IPS-20b (cell line): Measurements from ENCODE around the gene ZNF716.
"Not testable (repeated sequence)": the region's sequence is repeated elsewhere in the genome, so short reads cannot be mapped to it uniquely, and the experiment has no call there.

ENCODE experiments used
- H3K27ac ChIP-seq: one replicate; pipeline ENCODE4 v1.5.1; 2013; ENCODE audit warnings: low read length
- H3K27me3 ChIP-seq: 2 replicates; pipeline ENCODE4 v1.6.1; 2013; ENCODE audit warnings: mild to moderate bottlenecking, low read length, inconsistent platforms; ENCODE audit not compliant: insufficient read depth
- H3K36me3 ChIP-seq: 2 replicates; pipeline ENCODE4 v1.6.1; 2013; ENCODE audit warnings: low read depth, mild to moderate bottlenecking, inconsistent platforms, low read length, moderate library complexity; ENCODE audit not compliant: insufficient read depth
- H3K4me1 ChIP-seq: 2 replicates; pipeline ENCODE4 v1.6.1; 2013; ENCODE audit warnings: mild to moderate bottlenecking, control low read depth, inconsistent platforms, low read length, moderate library complexity; ENCODE audit not compliant: insufficient read depth
- H3K4me3 ChIP-seq: 2 replicates; pipeline ENCODE4 v1.5.1; 2013; ENCODE audit warnings: mild to moderate bottlenecking, low read length, inconsistent platforms
- H3K9ac ChIP-seq: 2 replicates; pipeline ENCODE4 v1.6.1; 2013; ENCODE audit warnings: low read depth, mild to moderate bottlenecking, inconsistent platforms, low read length, moderate library complexity
- H3K9me3 ChIP-seq: 2 replicates; pipeline ENCODE4 v1.6.1; 2013; ENCODE audit warnings: mild to moderate bottlenecking, low read depth, low read length, inconsistent platforms; ENCODE audit not compliant: insufficient read depth

The ZNF716 gene

DNA sequence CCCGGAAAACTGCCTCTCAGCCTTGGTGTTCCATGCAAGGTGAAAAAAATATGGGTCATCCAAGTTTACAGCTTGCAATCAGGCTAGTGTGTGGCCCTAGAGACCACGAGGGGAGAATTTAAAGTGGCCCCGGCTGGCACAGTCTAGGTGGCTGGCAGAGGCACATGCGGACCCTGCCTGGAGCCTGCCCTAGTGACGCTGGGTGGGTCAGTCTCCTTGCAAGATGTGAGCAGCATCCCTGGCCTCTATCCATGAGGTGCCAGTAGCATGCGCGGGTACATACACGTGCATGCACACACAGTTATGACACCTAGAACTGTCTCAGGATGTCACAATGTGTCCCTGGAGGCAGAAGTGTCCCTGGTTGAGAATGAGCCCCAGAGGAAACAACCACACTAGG lies 22.4 kb upstream of the ZNF716 start:
- no peak overlapping the region for H3K9ac ChIP-seq
- H3K27me3 ChIP-seq = no peaks in the 10 kb centered on the region
- no peak overlapping the region for H3K4me3 ChIP-seq
- no peaks in the 10 kb centered on the region for H3K4me1 ChIP-seq
- H3K36me3 ChIP-seq = no peaks in the 10 kb centered on the region
- peaks cover 88% of the 10 kb centered on the region for H3K9me3 ChIP-seq
- H3K27ac ChIP-seq = no peak overlapping the region

DNA sequence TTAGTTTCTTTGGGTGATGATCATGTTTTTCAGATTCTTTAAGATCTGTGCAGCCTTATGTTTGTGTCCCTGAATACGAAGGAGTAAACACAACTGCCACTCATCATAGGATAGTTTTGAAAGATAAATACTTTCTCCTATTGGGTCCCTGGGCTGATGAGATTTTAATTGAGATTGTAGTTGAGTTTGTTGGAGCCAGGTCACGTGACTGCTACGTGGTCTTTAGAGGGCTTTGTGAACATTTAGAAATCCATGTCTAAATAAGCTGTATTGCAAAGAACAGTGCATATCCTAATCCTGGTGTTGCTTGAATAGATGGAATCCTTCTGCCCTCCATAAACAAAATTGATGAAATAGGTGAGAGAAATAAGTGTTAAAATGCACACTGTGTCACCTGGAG lies 17.4 kb upstream of the ZNF716 start:
- Histone ChIP-seq H3K27ac (no peak overlapping the region), H3K4me3 (no peak overlapping the region), H3K9ac (no peak overlapping the region), H3K36me3 (no peaks in the 10 kb centered on the region), H3K4me1 (no peaks in the 10 kb centered on the region), H3K9me3 (peaks cover 93% of the 10 kb centered on the region), H3K27me3 (no peaks in the 10 kb centered on the region)

DNA sequence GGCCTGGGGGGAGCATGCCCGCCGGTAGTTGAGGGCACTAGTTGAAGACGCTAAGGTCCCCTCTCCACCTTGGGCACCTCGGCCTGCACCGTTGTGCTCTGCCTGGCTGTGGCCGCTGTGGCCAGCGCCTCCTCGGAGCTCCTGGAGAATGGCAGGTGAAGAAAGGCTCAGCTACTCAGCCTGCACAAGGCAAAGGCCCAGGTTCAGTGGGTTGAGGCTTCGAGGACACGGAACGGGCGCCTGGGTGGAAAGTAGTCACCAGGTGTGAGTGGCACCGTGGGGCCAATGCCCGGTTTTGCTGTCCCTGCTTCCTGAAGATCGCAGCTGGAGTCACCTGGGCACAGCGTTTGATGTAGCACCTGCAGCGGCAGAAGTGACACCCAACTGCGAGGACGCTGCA lies 12.4 kb upstream of the ZNF716 start:
- no peaks in the 10 kb centered on the region for H3K4me1 ChIP-seq
- H3K4me3 ChIP-seq = no peak overlapping the region
- H3K27ac ChIP-seq = no peak overlapping the region
- no peaks in the 10 kb centered on the region for H3K27me3 ChIP-seq
- no peaks in the 10 kb centered on the region for H3K36me3 ChIP-seq
- H3K9me3 ChIP-seq = peaks cover 94% of the 10 kb centered on the region
- no peak overlapping the region for H3K9ac ChIP-seq

DNA sequence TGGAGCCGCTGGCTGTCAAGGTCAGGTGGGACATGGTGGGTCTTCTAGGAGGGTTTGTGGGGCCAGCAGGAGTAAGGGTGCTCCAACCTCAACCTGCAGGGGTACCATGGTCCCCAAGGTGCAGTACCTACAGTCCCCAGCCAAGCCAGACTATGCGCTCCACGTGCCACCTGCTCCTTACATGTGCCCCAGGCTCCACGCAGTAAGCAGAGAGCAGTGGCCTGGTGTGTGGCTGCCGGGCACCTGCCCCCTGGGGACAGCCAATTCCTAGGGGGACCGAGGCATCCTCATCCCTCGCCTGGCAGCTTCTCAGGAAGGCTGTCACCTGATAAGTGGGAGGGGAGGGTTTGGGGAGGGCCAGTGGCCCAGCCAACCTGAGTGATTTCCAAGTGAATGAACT lies 11.7 kb upstream of the ZNF716 start:
- no peak overlapping the region for H3K4me3 ChIP-seq
- H3K27ac ChIP-seq = no peak overlapping the region
- peaks cover 94% of the 10 kb centered on the region for H3K9me3 ChIP-seq
- no peak overlapping the region for H3K9ac ChIP-seq
- no peaks in the 10 kb centered on the region for H3K36me3 ChIP-seq
- no peaks in the 10 kb centered on the region for H3K4me1 ChIP-seq
- H3K27me3 ChIP-seq = no peaks in the 10 kb centered on the region

DNA sequence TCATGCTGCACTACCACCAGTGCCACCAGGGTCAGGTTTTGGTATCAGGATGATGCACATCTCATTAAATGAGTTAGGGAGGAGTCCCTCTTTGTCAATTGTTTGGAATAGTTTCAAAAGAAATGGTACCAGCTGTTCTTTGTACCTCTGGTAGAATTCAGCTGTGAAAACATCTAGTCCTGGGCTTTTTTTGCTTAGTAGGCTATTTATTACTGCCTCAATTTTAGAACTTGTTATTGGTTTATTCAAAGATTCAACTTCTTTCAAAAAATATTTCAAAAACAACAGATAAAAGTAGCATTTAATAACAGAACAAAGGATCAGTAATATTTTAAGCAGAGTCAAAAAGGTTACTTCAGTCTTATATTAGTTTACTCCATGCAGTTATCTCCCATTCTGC lies 6.4 kb upstream of the ZNF716 start:
- Histone ChIP-seq H3K4me1 (no peaks in the 10 kb centered on the region), H3K27ac (no peak overlapping the region), H3K9me3 (peaks cover 68% of the 10 kb centered on the region), H3K4me3 (no peak overlapping the region), H3K27me3 (no peaks in the 10 kb centered on the region), H3K36me3 (no peaks in the 10 kb centered on the region), H3K9ac (no peak overlapping the region)

DNA sequence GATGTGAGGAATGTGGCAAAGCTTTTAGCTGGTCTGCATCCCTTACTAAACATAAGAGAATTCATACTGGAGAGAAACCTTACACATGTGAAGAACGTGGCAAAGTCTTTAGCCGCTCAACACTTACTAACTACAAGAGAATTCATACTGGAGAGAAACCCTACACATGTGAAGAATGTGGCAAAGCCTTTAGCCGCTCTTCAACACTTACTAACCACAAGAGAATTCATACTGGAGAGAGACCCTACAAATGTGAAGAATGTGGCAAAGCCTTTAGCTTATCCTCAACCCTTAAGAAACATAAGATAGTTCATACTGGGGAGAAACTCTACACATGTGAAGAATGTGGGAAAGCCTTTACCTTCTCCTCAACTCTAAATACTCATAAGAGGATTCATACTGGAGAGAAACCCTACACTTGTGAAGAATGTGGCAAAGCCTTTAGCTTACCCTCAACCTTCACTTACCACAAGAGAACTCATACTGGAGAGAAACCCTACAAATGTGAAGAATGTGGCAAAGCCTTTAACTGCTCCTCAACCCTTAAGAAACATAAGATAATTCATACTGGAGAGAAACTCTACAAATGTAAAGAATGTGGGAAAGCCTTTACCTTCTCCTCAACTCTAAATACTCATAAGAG lies 19.3 kb downstream of the ZNF716 start:
- H3K9me3 ChIP-seq = peaks cover 89% of the 10 kb centered on the region
- H3K4me1 ChIP-seq, H3K36me3 ChIP-seq, H3K4me3 ChIP-seq, H3K27ac ChIP-seq, H3K9ac ChIP-seq, H3K27me3 ChIP-seq: not testable (repeated sequence)

DNA sequence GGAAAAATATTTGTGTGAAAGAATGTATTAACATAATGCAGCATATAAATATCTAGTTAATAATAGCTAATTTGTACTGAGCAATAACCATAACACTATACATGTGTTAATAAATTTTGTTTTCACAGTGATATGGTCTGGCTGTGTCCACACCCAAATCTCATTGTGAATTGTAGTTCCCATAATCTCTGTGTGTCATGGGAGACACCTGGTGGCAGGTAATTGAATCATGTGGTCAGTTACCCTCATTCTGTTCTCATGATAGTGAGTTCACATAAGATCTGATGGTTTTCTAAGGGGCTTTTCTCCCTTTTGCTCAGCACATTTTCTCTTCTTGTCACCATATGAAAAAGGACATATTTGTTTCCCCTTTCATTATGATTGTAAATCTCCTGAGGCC lies 30.3 kb downstream of the ZNF716 start:
- peaks cover 80% of the 10 kb centered on the region for H3K9me3 ChIP-seq
- not testable (repeated sequence) for H3K4me3 ChIP-seq

DNA sequence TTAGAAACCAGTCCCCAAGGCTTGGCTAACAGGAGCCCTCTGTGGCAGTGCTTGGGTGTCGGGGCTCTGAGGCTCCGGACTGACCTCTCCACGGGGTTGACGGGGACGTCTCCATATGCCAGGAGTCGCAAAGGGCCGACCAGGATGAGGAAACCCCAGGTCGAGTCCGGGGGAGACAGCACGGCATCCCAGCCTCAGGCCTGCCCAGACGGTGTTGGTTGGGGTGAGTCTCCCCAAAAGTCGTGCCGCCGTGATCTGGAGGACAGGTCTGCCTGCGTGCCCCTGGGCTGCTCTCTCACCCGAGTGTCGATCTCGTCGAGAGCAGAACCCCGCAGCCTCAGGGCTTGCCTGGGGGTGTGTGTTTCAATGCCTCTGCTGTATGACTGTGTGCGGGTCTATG lies 35.0 kb downstream of the ZNF716 start:
- not testable (repeated sequence) for H3K4me3 ChIP-seq, H3K27ac ChIP-seq, H3K36me3 ChIP-seq, H3K4me1 ChIP-seq, H3K9ac ChIP-seq, H3K27me3 ChIP-seq
- H3K9me3 ChIP-seq = peaks cover 96% of the 10 kb centered on the region

More for the DNA sequence above, 30.3 kb downstream of the ZNF716 start:
- H3K36me3 ChIP-seq, H3K9ac ChIP-seq, H3K27me3 ChIP-seq, H3K27ac ChIP-seq, H3K4me1 ChIP-seq: not testable (repeated sequence)

DNA sequence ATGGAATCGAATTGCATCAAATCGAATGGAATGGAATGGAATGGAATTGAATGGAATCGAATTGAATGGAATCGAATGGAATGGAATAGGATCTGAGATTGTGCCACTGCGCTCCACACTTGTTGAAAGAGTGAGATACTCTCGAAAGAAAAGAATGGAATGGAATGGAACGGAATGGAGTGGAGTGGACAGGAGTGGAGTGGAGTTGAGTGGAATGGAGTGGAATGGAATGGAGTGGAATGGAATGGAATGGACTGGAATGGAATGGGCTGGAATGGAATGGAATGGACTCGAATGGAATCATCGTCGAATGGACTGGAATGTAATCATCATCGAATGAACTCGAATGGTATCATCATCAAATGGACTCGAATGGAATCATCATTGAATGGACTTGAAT lies 38.0 kb downstream of the ZNF716 start:
- H3K27ac ChIP-seq = no peak overlapping the region
- no peaks in the 10 kb centered on the region for H3K27me3 ChIP-seq
- H3K9ac ChIP-seq = no peak overlapping the region
- no peaks in the 10 kb centered on the region for H3K4me1 ChIP-seq
- peaks cover 98% of the 10 kb centered on the region for H3K9me3 ChIP-seq
- no peaks in the 10 kb centered on the region for H3K36me3 ChIP-seq
- no peak overlapping the region; the same call in 1 of the 2 replicates for H3K4me3 ChIP-seq

DNA sequence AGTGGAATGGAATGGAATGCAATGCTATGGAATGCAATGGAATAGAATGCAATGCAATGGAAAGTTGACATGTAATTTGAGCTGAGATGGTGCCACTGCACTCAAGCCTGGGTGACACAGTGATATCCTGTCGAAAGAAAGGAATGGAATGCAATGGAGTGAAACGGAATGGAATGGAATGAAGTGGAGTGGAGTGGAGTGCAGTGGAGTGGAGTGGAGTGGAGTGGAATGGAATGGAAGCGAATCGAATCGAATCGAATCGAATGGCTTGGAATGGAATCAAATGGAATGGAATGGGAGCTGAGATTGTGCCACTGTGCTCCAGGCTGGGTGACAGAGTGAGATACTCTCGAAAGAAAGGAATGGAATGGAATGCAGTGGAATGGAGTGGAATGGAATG lies 45.1 kb downstream of the ZNF716 start:
- not testable (repeated sequence) for H3K36me3 ChIP-seq, H3K9ac ChIP-seq, H3K4me1 ChIP-seq, H3K27me3 ChIP-seq, H3K4me3 ChIP-seq, H3K27ac ChIP-seq
- H3K9me3 ChIP-seq = peaks cover 97% of the 10 kb centered on the region

DNA sequence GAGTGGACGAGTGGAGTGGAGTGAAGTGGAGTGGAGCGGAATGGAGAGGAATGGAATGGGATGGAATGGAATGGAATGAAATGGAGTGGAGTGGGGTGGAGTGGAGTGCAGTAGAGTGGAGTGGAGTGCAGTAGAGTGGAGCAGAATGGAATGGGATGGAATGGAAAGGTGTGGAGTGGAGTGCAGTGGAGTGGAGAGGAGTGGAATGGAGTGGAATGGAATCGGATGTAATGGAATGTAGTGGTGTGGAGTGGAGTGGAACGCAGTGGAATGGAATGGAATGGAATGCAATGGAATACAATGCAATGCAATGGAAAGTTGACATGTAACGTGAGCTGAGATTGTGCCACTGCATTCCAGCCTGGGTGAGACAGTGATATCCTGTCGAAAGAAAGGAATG lies 46.4 kb downstream of the ZNF716 start:
- Histone ChIP-seq H3K9ac (no peak overlapping the region), H3K4me3 (no peak overlapping the region), H3K4me1 (no peaks in the 10 kb centered on the region), H3K36me3 (no peaks in the 10 kb centered on the region), H3K9me3 (peaks cover 97% of the 10 kb centered on the region), H3K27me3 (no peaks in the 10 kb centered on the region), H3K27ac (no peak overlapping the region)

DNA sequence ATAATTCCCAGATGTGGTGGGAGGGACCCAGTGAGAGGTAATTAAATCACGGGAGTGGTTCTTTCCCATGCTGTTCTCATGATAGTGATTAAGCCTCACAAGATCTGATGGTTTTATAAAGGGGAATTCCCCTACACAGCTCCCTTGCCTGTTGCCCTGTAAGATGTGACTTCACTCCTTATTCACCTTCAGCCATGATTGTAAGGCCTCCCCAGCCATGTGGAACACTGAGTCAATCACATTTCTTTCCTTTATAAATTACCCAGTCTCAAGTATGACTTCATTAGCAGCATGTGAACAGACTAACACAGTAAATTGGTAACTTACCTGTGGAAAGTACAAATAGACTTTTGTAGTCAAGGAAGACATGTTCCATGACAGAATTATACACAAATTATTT lies 55.2 kb downstream of the ZNF716 start:
- Histone ChIP-seq H3K9ac (no peak overlapping the region), H3K4me1 (no peaks in the 10 kb centered on the region), H3K27me3 (no peaks in the 10 kb centered on the region), H3K36me3 (no peaks in the 10 kb centered on the region), H3K9me3 (peaks cover 80% of the 10 kb centered on the region), H3K4me3 (no peak overlapping the region; the same call in 1 of the 2 replicates), H3K27ac (no peak overlapping the region)
